HG02885 (cell line): ENCODE results near the gene SRP54.
A peak's percentile ranks its signal among the peaks of the same experiment; 100 is the strongest.
"Not testable (repeated sequence)": the region's sequence is repeated elsewhere in the genome, so short reads cannot be mapped to it uniquely, and the experiment has no call there.

ENCODE experiments used
- ATAC-seq: cut with Tn5 transposase; IDR thresholded peaks from one replicate; pipeline ENCODE4 v1.9.1; 2021; ENCODE audit warnings: mild to moderate bottlenecking; ENCODE audit not compliant: unreplicated experiment, poor library complexity

The SRP54 gene

DNA sequence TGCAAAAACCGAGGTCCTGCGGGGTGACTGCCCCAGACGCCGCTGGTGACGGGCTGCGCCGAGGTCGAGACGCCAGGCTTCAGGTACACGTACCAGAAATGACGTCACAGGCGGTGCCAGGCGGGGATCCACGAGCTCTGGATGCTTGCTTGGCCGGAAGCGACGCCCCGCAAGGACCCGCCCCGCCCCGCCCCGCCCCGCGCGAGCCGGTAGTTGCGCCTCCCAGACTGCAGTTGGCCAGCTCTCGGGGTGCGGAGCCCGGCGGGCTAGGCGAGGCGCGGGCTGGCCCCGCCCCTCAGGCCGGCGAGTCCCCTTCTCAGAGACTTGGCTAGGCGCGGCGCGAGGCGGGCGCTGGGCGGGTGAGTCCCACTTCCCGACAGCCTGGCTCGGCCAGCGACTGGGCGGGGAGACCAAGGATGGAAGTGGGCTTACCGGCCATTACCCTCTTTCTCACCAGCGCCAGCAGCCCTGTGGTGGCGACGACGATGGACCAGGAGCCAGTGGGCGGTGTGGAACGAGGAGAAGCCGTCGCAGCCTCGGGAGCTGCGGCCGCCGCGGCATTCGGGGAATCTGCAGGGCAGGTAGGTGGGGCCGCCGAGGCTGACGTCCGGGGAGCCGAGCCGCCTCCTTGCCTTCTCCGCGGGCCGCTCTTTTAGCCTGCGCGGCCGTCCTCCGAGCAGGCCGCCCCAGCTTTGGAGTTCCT, 63.4 kb downstream of the SRP54 start, which contains the start of gene FAM177A1:
Gene FAM177A1 (plus strand): TSS at position 225 of the 703 bp plus-strand sequence. CDS start 192 bp downstream, at position 417.
- peak; percentile 94 for ATAC-seq

DNA sequence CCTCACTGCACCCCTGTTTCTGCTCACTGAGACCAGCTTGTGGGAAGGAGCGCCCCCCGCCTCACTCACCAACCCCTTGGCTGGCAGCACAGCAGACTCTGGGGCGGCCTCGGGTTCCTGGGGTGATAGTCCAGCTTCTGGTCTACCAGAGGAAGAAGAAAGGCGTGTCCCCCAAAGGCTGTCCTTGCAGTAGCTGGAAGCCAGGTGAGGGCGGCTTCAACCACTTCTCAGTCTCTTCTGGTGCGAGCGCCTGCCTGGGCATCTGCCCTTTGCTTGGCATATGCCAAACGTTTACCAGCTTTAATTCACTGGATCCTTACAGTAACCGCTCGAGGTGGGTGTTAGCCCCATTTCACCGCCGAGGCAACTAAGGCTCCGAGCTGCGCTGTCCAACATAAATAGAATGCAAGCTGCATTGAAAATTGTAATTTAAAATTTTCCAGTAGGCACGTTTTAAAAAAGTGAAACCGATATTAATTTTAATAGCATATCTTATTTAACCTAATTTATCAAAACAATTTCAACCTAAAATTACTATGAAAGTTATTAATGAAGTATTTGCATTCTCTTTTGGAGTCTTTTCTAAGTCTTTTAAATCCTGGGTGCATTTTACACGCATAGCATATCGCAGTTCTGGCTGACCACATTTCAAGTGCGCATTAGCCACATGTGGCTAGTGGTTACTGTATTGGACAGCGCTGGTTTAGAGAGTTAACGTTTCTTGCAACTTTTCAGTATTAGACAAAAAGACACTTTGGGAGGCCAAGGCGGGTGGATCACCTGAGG, 64.2 kb downstream of the SRP54 start:
- ATAC-seq = peak; percentile 37

DNA sequence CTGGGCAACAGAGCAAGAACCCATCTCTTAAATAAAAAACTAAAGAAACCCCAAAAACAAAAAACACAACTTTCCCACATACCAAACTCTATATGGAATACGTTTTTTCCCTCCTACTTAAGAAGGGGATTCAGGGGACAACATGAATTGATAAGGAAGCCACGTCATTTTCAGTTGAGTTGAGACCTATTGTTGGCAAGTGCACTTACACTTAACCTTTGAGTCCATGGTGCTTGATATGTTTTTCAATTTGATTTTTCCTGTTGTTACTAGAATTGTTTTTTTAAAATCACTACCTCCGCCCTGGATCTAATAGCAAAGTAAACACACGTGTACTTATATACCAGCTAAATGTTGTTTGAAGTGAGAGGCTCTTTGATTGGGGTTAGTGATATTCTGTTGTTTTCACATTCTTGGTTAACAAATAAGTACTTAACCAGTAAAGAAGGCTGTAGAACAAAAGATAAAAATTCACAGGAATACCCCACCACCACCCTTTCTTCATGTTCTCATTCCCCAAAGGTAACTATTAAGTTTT, 65.3 kb downstream of the SRP54 start:
- no peak for ATAC-seq

DNA sequence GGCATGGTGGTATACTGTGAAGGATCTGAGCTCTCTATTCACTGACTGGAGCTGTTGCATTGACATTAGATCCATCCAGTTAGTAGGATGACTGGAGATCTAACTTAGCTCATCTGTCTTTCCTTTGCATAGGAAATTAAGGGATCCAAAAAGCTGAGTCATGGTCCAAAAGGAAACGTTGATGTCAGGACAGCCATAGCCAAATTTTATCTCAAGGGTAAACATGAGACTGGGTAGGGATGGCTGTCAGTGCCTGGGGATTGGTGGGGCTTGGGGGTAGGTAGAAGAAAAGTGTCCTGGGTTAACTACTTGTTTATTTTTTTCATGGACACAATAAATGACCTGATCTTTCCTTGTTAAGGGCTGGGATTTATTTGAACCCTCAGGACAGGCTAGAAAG, 67.9 kb downstream of the SRP54 start:
- no peak for ATAC-seq

- no peak for ATAC-seq
Measured at GRCh38 chr14:35051796-35052195, 69.0 kb downstream of the SRP54 start.

DNA sequence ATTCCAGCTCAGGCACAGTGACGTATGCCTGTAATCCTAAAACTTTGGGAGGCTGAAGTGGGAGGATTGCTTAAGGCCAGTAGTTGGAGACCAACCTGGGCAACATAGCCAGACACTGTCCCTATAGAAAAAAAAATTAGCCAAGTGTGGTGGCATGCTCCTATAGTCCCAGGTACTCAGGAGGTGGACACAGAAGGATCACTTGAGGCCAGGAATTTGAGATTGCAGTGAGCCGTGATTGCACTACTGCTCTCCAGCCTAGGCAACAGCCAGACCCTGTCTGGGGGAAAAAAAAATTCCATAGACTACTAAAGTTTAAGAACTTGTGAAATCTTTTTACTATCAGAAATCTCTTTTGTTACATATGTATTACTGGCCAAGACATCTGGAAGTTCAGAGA, 69.8 kb downstream of the SRP54 start:
- ATAC-seq = no peak

DNA sequence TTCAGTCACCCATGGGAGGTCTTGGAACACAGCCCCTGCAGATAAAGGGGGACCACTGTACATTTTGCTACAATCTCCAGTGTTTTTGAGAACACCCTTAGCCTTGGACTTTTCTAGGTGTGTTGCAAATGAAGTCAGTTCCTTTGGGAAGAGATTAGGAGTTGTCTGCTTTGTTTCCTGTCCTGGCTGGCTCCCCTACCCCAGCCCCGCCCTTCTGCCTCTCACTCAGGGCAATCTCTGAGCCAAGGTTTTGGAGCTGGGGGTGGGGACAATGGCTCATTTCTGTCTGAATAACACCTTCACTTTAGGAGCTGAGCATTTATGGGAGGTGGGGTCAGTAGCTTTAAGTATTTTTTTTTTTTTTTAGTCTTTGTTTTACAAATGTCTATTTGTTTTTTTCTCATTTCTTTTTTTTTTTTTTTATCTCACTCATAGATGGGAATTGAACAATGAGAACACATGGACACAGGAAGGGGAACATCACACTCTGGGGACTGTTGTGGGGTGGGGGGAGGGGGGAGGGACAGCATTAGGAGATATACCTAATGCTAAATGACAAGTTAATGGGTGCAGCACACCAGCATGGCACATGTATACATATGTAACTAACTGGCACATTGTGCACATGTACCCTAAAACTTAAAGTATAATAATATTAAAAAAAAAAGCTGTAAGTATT, 78.5 kb downstream of the SRP54 start:
- not testable (repeated sequence) for ATAC-seq

DNA sequence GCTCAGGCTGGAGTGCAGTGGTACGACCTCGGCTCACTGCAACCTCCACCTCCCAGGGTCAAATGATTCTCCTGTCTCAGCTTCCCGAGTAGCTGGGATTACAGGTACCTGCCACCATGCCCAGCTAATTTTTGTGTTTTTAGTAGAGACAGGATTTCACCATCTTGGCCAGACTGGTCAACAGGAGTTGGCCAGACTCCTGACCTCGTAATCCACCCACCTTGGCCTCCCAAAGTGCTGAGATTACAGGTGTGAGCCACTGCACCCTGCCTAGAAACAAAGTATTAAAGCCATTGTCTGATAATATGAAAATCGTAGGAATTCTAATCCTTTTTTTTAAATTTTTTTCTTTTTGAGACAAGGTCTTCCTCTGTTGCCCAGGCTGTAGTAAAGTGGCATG, 82.9 kb downstream of the SRP54 start:
- not testable (repeated sequence) for ATAC-seq

DNA sequence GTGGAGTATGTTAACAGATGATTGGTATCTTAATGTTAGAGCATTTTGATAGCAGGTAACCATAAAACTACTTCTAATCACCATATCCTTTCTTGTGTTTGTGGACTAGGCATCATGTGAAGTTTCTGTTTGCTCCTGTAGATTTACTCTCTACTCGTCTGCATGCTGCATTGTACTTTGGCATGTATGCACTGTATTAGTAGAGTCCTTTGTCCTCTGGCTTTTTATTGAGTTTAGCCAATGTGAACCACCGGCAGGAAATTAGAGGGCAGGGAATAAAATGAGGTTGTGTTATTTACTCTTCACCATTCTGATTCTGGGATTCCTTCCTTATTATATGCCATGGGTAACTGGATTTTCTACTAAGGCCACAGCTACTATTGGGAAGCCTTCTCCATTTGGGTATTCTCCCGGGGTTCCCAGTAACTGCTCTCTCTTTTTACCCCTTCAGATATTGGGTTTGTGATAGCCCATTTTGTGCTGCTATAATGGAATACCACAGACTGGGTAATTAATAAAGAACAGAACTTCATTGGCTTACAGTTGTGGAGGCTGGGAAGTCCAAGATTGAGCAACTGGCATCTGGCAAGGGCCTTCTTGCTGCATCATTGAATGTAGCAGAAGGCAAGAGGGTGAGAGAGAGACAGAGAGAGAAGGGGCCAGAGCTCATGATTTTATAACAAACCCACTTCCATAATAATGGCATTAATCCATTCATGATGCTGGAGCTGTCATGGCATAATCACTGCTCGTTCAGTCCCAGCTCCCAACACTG, 85.6 kb downstream of the SRP54 start:
- ATAC-seq = no peak

- ATAC-seq = no peak
Measured at GRCh38 chr14:35072226-35072625, 89.4 kb downstream of the SRP54 start.

DNA sequence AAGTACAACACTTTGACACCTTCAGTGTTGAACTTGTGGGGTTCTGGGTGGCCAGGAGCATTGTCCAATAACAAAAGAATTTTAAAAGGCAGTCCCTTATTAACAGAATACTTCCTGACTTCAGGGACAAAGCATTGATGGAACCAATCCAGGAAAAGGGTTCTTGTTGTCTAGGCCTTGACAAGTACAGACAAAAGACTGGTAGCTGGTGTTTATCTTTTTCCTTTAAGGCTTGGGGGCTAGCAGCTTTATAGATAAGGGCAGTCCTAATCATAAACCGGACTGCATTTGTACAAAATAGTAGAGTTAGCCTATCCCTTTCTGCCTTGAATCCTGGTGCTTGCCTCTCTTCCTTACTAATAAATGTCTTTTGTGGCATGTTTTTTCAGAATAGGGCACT, 90.7 kb downstream of the SRP54 start:
- no peak for ATAC-seq

DNA sequence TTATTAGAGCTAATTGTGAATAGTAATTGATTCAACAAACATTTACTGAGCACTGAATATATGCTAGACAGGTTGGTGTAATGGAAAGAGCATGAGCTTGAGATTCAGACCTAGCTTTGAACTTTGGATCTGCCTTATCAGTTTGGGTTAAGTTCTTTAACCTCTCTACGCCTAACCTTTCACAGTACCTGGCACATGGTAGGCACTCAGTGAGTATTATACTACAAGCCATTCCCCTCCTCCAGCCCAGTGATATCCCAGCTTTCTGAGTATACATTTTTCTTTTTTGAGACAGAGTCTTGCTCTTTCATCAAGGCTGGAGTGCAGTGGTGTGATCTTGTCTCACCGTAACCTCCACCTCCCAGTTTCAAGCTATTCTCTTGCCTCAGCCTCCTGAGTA, 95.3 kb downstream of the SRP54 start:
- no peak for ATAC-seq
